Measurements from ENCODE around the gene ZNF511.

ZNF511 gene

DNA sequence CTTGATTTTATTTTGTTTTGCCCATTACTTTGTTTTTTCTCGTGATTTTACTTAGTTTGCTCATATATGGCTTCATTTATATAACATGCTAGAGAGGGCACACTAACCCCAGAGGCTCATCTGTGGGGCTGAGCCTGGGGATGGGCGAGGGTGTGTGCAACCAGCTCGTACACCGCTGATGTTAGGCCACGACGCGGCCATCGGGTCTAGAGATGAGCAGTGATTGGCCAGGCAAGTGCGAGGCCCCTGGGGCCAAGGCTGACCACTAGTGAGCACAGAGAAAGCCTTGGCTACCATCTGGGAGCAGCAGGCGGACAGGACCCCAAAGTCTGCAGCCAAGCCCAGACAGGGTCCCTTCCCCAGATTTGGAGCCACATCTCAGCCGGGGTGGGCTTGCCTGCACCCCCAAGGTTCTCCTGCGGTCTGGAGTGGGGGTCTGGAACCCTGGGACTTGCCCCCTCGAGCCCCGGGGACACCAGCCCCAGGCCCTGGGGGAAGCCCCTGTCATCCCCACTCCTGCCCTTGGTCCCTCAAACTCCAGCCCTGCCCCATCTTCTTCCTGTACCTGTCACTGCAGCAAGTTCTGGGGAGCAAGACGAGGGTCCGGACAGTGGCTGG lies 45.4 kb downstream of the ZNF511 start:
- TF ChIP-seq, protein P1, sequence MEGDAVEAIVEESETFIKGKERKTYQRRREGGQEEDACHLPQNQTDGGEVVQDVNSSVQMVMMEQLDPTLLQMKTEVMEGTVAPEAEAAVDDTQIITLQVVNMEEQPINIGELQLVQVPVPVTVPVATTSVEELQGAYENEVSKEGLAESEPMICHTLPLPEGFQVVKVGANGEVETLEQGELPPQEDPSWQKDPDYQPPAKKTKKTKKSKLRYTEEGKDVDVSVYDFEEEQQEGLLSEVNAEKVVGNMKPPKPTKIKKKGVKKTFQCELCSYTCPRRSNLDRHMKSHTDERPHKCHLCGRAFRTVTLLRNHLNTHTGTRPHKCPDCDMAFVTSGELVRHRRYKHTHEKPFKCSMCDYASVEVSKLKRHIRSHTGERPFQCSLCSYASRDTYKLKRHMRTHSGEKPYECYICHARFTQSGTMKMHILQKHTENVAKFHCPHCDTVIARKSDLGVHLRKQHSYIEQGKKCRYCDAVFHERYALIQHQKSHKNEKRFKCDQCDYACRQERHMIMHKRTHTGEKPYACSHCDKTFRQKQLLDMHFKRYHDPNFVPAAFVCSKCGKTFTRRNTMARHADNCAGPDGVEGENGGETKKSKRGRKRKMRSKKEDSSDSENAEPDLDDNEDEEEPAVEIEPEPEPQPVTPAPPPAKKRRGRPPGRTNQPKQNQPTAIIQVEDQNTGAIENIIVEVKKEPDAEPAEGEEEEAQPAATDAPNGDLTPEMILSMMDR (IDR thresholded peaks at IDR 0.05; ENCODE audit: low read depth, low read length) = no peak
- no peak overlapping the region for H3K4me3 ChIP-seq (ENCODE audit: low read depth, low read length)

DNA sequence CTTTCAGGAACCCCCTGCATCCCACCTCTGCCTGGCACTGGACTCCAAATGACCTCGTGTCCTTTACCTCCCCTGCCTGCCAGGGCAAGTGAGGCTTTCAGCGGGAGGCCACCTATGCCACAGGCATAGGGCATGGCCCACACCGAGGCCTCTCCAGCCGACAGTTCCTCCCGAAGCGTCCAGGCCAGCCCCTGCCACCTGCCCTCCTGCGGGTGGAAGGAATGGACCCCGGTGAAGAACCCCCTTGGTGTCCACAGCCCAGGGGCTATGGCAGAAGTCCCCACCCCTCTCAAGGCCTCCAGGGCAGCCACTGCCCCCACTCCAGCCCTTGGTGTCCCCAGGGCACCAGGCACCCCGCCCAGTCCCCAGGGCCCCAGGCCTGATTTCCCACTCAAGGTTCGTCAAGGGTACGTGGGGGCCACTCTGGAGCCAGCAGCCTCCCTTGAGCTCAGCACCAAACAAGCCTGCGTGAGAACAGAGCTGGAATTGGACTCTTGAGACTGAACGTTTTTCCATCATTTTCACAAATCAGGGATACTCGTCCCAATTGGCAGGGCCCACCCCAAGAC lies 46.0 kb downstream of the ZNF511 start:
- TF ChIP-seq, protein P1 (IDR thresholded peaks at IDR 0.05; ENCODE audit: low read depth, low read length) = no peak
- H3K4me3 ChIP-seq (ENCODE audit: low read depth, low read length) = no peak overlapping the region

DNA sequence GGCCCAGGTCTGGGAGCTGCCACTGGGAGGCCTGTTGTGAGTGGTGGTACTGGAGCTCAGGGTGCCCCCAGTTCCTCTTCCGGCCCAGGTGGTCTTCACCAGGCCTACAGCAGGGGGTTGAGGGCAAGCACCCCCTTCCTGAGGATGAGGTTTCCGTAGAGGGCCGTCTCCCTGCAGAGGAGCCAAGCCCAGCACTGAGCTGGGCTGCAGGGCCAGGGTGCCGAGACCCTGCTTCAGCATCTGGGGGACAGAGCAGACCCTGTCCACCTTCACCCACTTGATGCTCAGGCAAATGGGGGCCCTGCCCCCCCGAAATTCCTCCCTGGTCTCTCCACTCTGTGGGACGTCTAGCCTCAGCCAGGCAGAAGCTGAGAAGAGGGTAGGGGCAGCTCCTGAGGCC lies 46.6 kb downstream of the ZNF511 start:
- no peak overlapping the region for H3K4me3 ChIP-seq (ENCODE audit: low read depth, low read length)
- TF ChIP-seq, protein P1 (IDR thresholded peaks at IDR 0.05; ENCODE audit: low read depth, low read length) = no peak

DNA sequence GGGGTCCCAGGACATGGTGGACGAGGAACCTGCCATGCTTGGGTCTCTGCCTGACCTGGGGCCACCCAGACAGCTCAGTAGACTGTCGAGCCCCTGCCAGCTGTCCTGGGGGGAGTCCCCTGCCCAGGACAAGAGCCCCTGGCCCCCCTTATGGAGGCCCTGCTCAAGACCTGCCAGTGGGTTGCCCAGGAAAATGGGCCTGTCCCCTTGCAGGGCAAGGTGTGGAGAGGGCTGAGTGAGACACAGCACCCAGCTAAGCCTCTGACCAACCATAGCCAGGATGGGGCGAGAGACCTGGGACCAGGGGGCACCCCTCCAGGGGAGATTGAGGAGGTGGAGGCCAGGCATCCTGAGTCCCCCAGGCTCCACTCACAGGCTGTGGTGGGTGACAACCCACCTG lies 47.3 kb downstream of the ZNF511 start:
- no peak overlapping the region for H3K4me3 ChIP-seq (ENCODE audit: low read depth, low read length)
- TF ChIP-seq, protein P1 (IDR thresholded peaks at IDR 0.05; ENCODE audit: low read depth, low read length) = no peak

DNA sequence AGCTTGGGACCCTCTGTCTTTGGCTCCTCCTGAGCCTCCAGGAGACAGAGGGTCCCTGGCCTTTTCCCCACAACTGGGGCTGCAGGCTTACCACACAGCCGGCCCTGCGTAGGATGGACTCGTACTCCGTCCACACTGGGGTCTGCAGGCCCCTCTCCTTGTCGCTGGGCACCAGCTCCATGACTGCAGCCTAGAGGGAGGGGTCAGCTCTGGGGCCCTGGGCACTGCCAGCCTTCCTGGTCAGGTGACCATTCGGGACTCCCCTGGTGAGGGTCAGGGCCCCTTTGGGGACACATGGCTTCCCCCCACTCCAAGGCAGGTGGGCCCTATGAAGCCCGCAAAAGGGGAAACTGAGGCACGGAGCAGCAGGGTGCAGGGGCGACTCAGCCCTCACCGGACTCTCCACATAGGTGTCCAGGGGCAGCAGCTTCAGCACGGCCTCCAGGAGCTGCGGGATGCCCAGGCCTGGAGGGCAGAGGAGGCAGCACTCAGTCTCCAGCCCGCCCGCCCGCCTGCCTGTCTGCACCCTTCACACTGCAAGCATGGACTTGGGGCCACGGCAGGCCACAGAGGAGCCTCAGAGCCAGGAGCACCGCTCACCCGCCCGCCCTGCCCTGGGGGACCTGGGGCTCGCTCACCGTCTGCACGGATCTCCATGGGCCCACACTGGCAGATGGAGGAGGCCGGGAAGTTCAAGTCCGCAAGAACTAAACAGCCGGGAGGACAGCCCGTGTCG lies 48.0 kb downstream of the ZNF511 start:
- TF ChIP-seq, protein P1 (IDR thresholded peaks at IDR 0.05; ENCODE audit: low read depth, low read length) = no peak
- peak overlapping the region; percentile 57 for H3K4me3 ChIP-seq (ENCODE audit: low read depth, low read length)

DNA sequence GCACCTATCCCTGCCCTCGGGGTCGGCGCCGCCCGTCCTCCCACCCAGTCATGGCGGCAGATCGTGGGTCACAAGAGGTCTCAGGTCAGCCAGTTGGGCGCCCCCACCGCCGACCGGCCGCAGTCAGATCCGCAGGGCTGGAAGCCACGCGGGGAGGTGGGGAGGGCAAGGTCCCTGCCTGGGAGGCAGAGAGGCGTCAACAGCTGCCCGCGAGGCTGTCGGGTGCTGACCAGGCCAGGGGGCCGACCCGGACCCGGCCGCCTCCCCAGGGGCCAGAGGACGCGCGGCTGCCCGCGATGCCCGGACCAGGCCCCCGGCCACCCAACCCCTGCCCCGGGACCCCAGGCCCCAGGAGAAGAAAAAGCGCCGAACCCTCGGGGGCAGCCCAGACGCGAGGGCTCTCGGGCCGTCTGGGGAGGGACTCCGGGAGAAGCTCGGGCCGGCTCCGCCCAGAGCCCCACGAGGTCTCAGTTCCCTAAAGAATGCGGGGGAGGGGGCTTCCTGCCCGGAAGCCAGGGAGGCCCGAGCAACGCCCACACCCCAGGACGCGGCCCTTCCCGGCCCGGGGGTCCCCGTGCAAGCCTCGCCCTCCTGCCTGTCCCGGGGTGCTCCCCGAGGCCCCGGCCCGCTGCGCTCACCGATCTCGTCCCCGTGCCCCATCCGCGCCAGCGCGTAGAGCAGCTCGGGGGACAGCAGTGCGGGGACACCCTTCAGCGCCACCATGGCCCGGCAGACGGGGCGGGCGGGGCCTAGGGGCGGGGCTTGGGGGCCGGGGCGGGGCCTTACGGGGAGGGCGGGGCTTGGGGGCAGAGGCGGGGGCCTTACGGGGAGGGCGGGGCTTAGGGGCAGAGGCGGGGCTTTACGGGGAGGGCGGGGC lies 48.8 kb downstream of the ZNF511 start, which contains the start of gene FUOM:
Gene FUOM, minus strand, starts transcription at position 735 of the 877 bp plus-strand sequence. Its CDS starts 12 bp downstream, at position 723.
- TF ChIP-seq, protein P1 (IDR thresholded peaks at IDR 0.05; ENCODE audit: low read depth, low read length) = no peak
- peak within 1 kb of the TSS; percentile 57 for H3K4me3 ChIP-seq (ENCODE audit: low read depth, low read length)

Data from WI38 (cell line).